ENCODE measurements around the gene GBE1.

The GBE1 gene

GRCh38 chr3:81612768-81613167 lies 148.7 kb downstream of the GBE1 start:
- Histone ChIP-seq H3K4me3 (ENCODE audit: insufficient read depth, low read length, poor library complexity, severe bottlenecking) (no peak overlapping the region), H4K20me1 (ENCODE audit: low read depth, low read length) (no peaks in the 10 kb centered on the region), H3K9me3 (ENCODE audit: insufficient read depth, low read length) (no peaks in the 10 kb centered on the region), H3F3A (ENCODE audit: insufficient read depth) (no peaks in the 10 kb centered on the region), H3K36me3 (ENCODE audit: low read length) (no peaks in the 10 kb centered on the region), H3K9me2 (replicated peaks; ENCODE audit: insufficient read depth, low read length) (no peaks in the 10 kb centered on the region), H3K9ac (ENCODE audit: low read length) (no peak overlapping the region), H3K4me2 (ENCODE audit: low read depth, low read length, poor library complexity, severe bottlenecking) (no peak overlapping the region), H3K27me3 (ENCODE audit: low read length) (no peaks in the 10 kb centered on the region), H3K79me2 (ENCODE audit: insufficient read depth, low read length) (no peaks in the 10 kb centered on the region), H2AFZ (ENCODE audit: low read depth, low read length, severe bottlenecking) (no peak overlapping the region), H3K27ac (ENCODE audit: low read depth, low read length) (no peak overlapping the region)
- TF ChIP-seq EZH2phosphoT487 (conservative IDR thresholded peaks at IDR 0.05; ENCODE audit: low read length) = no peak
- TF ChIP-seq, protein P1, sequence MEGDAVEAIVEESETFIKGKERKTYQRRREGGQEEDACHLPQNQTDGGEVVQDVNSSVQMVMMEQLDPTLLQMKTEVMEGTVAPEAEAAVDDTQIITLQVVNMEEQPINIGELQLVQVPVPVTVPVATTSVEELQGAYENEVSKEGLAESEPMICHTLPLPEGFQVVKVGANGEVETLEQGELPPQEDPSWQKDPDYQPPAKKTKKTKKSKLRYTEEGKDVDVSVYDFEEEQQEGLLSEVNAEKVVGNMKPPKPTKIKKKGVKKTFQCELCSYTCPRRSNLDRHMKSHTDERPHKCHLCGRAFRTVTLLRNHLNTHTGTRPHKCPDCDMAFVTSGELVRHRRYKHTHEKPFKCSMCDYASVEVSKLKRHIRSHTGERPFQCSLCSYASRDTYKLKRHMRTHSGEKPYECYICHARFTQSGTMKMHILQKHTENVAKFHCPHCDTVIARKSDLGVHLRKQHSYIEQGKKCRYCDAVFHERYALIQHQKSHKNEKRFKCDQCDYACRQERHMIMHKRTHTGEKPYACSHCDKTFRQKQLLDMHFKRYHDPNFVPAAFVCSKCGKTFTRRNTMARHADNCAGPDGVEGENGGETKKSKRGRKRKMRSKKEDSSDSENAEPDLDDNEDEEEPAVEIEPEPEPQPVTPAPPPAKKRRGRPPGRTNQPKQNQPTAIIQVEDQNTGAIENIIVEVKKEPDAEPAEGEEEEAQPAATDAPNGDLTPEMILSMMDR (IDR thresholded peaks at IDR 0.05; ENCODE audit: insufficient read depth, low read length, poor library complexity, severe bottlenecking) = no peak

GRCh38 chr3:81602781-81603180 lies 158.7 kb downstream of the GBE1 start:
- TF ChIP-seq, protein P1 (IDR thresholded peaks at IDR 0.05; ENCODE audit: insufficient read depth, low read length, poor library complexity, severe bottlenecking) = no peak
- TF ChIP-seq EZH2phosphoT487 (conservative IDR thresholded peaks at IDR 0.05; ENCODE audit: low read length) = no peak
- H3K4me3 ChIP-seq (ENCODE audit: insufficient read depth, low read length, poor library complexity, severe bottlenecking) = no peak overlapping the region
- no peak overlapping the region for H3K27ac ChIP-seq (ENCODE audit: low read depth, low read length)
- no peak overlapping the region for H3K4me2 ChIP-seq (ENCODE audit: low read depth, low read length, poor library complexity, severe bottlenecking)
- H3K9me2 ChIP-seq (replicated peaks; ENCODE audit: insufficient read depth, low read length) = no peaks in the 10 kb centered on the region
- H2AFZ ChIP-seq (ENCODE audit: low read depth, low read length, severe bottlenecking) = no peak overlapping the region
- no peaks in the 10 kb centered on the region for H3K9me3 ChIP-seq (ENCODE audit: insufficient read depth, low read length)
- no peaks in the 10 kb centered on the region for H3K27me3 ChIP-seq (ENCODE audit: low read length)
- no peaks in the 10 kb centered on the region for H3K79me2 ChIP-seq (ENCODE audit: insufficient read depth, low read length)
- no peaks in the 10 kb centered on the region for H3K36me3 ChIP-seq (ENCODE audit: low read length)
- no peak overlapping the region for H3K9ac ChIP-seq (ENCODE audit: low read length)
- no peaks in the 10 kb centered on the region for H4K20me1 ChIP-seq (ENCODE audit: low read depth, low read length)
- no peaks in the 10 kb centered on the region for H3F3A ChIP-seq (ENCODE audit: insufficient read depth)

- TF ChIP-seq, protein P1 (IDR thresholded peaks at IDR 0.05; ENCODE audit: insufficient read depth, low read length, poor library complexity, severe bottlenecking) = no peak
- TF ChIP-seq EZH2phosphoT487 (conservative IDR thresholded peaks at IDR 0.05; ENCODE audit: low read length) = no peak
- H3K27me3 ChIP-seq (ENCODE audit: low read length) = no peaks in the 10 kb centered on the region
- H3K4me3 ChIP-seq (ENCODE audit: insufficient read depth, low read length, poor library complexity, severe bottlenecking) = no peak overlapping the region
- no peaks in the 10 kb centered on the region for H3K79me2 ChIP-seq (ENCODE audit: insufficient read depth, low read length)
- no peaks in the 10 kb centered on the region for H4K20me1 ChIP-seq (ENCODE audit: low read depth, low read length)
- H3K27ac ChIP-seq (ENCODE audit: low read depth, low read length) = no peak overlapping the region
- H3F3A ChIP-seq (ENCODE audit: insufficient read depth) = no peaks in the 10 kb centered on the region
- H3K9me2 ChIP-seq (replicated peaks; ENCODE audit: insufficient read depth, low read length) = no peaks in the 10 kb centered on the region
- H3K4me2 ChIP-seq (ENCODE audit: low read depth, low read length, poor library complexity, severe bottlenecking) = no peak overlapping the region
- H3K9me3 ChIP-seq (ENCODE audit: insufficient read depth, low read length) = no peaks in the 10 kb centered on the region
- no peak overlapping the region for H2AFZ ChIP-seq (ENCODE audit: low read depth, low read length, severe bottlenecking)
- H3K9ac ChIP-seq (ENCODE audit: low read length) = no peak overlapping the region
- H3K36me3 ChIP-seq (ENCODE audit: low read length) = no peaks in the 10 kb centered on the region
Observed at GRCh38 chr3:81601707-81602305, 159.6 kb downstream of the GBE1 start.

Data from SU-DHL-6 (cell line).